ENCODE measurements around the gene COX5A. TPM values are rescaled to one million over a fixed set of nuclear protein-coding genes. Genes with fewer than 3 reads are reported as not detected.
"Not testable (repeated sequence)": the region's sequence is repeated elsewhere in the genome, so short reads cannot be mapped to it uniquely, and the experiment has no call there.

The COX5A gene
- total RNA-seq, 1 donor from 2014 or later: 134 TPM

- TF ChIP-seq, protein P1, sequence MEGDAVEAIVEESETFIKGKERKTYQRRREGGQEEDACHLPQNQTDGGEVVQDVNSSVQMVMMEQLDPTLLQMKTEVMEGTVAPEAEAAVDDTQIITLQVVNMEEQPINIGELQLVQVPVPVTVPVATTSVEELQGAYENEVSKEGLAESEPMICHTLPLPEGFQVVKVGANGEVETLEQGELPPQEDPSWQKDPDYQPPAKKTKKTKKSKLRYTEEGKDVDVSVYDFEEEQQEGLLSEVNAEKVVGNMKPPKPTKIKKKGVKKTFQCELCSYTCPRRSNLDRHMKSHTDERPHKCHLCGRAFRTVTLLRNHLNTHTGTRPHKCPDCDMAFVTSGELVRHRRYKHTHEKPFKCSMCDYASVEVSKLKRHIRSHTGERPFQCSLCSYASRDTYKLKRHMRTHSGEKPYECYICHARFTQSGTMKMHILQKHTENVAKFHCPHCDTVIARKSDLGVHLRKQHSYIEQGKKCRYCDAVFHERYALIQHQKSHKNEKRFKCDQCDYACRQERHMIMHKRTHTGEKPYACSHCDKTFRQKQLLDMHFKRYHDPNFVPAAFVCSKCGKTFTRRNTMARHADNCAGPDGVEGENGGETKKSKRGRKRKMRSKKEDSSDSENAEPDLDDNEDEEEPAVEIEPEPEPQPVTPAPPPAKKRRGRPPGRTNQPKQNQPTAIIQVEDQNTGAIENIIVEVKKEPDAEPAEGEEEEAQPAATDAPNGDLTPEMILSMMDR (IDR thresholded peaks at IDR 0.05): no peak
- Histone ChIP-seq H3K27ac (no peak overlapping the region), H3K4me3 (no peak overlapping the region), H3K36me3 (peaks cover 65% of the 10 kb centered on the region), H3K9me3 (no peaks in the 10 kb centered on the region), H3K27me3 (ENCODE audit: low read depth) (no peaks in the 10 kb centered on the region), H3K4me1 (peaks cover 12% of the 10 kb centered on the region)
- intact Hi-C loops (cut with DNase I): no loop called here
- no peak for DNase-seq
- no peak for ATAC-seq
Observed at GRCh38 chr15:74897300-74897701, 40.6 kb downstream of the COX5A start.

GRCh38 chr15:74896316-74896715 is 41.6 kb downstream of the COX5A start:
- Histone ChIP-seq H3K36me3 (peaks cover 61% of the 10 kb centered on the region), H3K9me3 (no peaks in the 10 kb centered on the region)
- intact Hi-C loops (cut with DNase I): no loop called here

GRCh38 chr15:74895830-74896229 is 42.0 kb downstream of the COX5A start:
- no peak overlapping the region for H3K4me3 ChIP-seq
- intact Hi-C loops (cut with DNase I): no loop called here
- H3K4me1 ChIP-seq: peaks cover 3% of the 10 kb centered on the region
- H3K9me3 ChIP-seq: no peaks in the 10 kb centered on the region
- TF ChIP-seq, protein P1 (IDR thresholded peaks at IDR 0.05): no peak
- peaks cover 56% of the 10 kb centered on the region for H3K36me3 ChIP-seq
- ATAC-seq (no peak), DNase-seq (no peak)
- no peaks in the 10 kb centered on the region for H3K27me3 ChIP-seq (ENCODE audit: low read depth)
- no peak overlapping the region for H3K27ac ChIP-seq

More at GRCh38 chr15:74896316-74896715, 41.6 kb downstream of the COX5A start:
- ATAC-seq: no peak
- no peak overlapping the region for H3K27ac ChIP-seq
- TF ChIP-seq, protein P1 (IDR thresholded peaks at IDR 0.05): no peak
- no peak overlapping the region for H3K4me3 ChIP-seq
- no peaks in the 10 kb centered on the region for H3K27me3 ChIP-seq (ENCODE audit: low read depth)
- DNase-seq: no peak
- H3K4me1 ChIP-seq: peaks cover 2% of the 10 kb centered on the region

GRCh38 chr15:74894383-74894782 is 43.5 kb downstream of the COX5A start:
- ATAC-seq; DNase-seq; intact Hi-C loops (cut with DNase I); H3K27ac ChIP-seq; H3K27me3 ChIP-seq (ENCODE audit: low read depth); H3K9me3 ChIP-seq; H3K4me3 ChIP-seq: not testable (repeated sequence)
- peaks cover 12% of the 10 kb centered on the region for H3K4me1 ChIP-seq
- H3K36me3 ChIP-seq: peaks cover 42% of the 10 kb centered on the region

DNA sequence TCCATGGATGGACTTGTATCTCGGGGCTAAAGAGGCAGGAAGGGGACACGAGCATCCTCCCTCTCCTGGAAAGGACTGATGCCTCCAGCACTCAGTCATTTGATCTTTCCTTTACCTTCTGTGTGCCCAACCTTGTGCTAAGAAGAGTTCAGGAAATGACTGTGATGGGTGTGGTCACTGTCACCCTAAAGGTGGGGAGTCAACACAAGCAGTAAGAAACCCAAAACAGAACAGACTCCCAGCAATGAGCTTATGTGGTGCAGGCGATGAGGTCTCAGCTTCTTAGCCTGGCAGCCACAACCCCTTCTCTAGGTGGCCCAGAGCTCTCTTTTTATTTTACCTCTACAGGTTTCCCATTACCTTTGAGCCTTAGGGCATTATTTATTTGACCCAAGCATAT is 44.2 kb downstream of the COX5A start:
- H3K36me3 ChIP-seq: peaks cover 36% of the 10 kb centered on the region
- DNase-seq: no peak

DNA sequence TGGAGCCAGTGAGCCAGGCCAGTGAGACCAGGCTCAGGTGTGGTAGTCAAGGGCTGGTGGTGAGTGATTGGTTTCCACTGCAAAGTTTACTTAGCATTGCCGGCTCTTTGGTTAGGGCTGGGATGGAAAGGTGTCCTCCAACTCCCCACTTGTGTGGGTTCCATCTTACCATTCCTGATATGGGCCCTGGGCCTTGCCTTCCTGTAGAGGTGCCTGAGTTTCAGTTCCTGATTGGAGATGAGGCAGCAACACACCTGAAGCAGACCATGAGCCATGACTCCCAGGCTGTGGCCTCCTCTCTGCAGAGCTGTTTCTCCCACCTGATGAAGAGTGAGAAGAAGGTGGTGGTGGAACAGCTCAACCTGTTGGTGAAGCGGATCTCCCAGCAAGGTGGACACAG is 44.9 kb downstream of the COX5A start:
- no peaks in the 10 kb centered on the region for H3K27me3 ChIP-seq (ENCODE audit: low read depth)
- intact Hi-C loops (cut with DNase I): no loop called here

More for the DNA sequence above, 44.2 kb downstream of the COX5A start:
- no peaks in the 10 kb centered on the region for H3K27me3 ChIP-seq (ENCODE audit: low read depth)
- H3K27ac ChIP-seq: no peak overlapping the region
- intact Hi-C loops (cut with DNase I): no loop called here
- TF ChIP-seq, protein P1 (IDR thresholded peaks at IDR 0.05): no peak
- no peak overlapping the region for H3K4me3 ChIP-seq
- H3K4me1 ChIP-seq: peaks cover 20% of the 10 kb centered on the region
- ATAC-seq: no peak
- H3K9me3 ChIP-seq: no peaks in the 10 kb centered on the region

More for the DNA sequence above, 44.9 kb downstream of the COX5A start:
- DNase-seq: no peak
- Histone ChIP-seq H3K36me3 (peaks cover 29% of the 10 kb centered on the region), H3K4me1 (peaks cover 20% of the 10 kb centered on the region), H3K4me3 (no peak overlapping the region), H3K27ac (no peak overlapping the region), H3K9me3 (no peaks in the 10 kb centered on the region)
- TF ChIP-seq, protein P1 (IDR thresholded peaks at IDR 0.05): no peak
- ATAC-seq: no peak

Measured in lower lobe of right lung (tissue), 2 donors.